GM23338 (cell line): ENCODE measurements around the gene RAB3A. TPM values are rescaled to one million over a fixed set of nuclear protein-coding genes. Genes with fewer than 3 reads are reported as not detected.

Experiments used
- ATAC-seq: fragments of 200-7000 bp; cut with Tn5 transposase; 3 replicates; pipeline ENCODE4 v1.9.1; 2020
- DNase-seq: peaks from one replicate; pipeline ENCODE4 v3.0.0-alpha.2; 2015; ENCODE audit warnings: low spot score
- H2AFZ ChIP-seq: fragments of 200-600 bp; sonication (generic); 2 replicates; pipeline ENCODE4 v1.8.0; 2016; ENCODE audit warnings: antibody characterized with exemption, mild to moderate bottlenecking, moderate library complexity
- H3F3A ChIP-seq: fragments of 200-600 bp; sonication (generic); replicated peaks from 2 replicates; pipeline ENCODE4 v1.8.0; 2017; ENCODE audit warnings: antibody characterized with exemption, mixed run types, low read depth
- H3K27ac ChIP-seq: fragments of 200-600 bp; sonication (generic); 2 replicates; pipeline ENCODE4 v1.6.1; 2016; ENCODE audit warnings: low read depth
- H3K27me3 ChIP-seq: fragments of 200-600 bp; sonication (generic); 2 replicates; pipeline ENCODE4 v1.8.0; 2016; ENCODE audit warnings: mild to moderate bottlenecking, mixed run types, moderate library complexity; ENCODE audit not compliant: insufficient read depth
- H3K36me3 ChIP-seq: fragments of 200-600 bp; sonication (generic); 2 replicates; pipeline ENCODE4 v1.8.0; 2016; ENCODE audit warnings: mild to moderate bottlenecking; ENCODE audit not compliant: insufficient read depth
- H3K4me1 ChIP-seq: fragments of 200-600 bp; sonication (generic); 2 replicates; pipeline ENCODE4 v1.8.0; 2016; ENCODE audit warnings: mild to moderate bottlenecking, moderate library complexity; ENCODE audit not compliant: insufficient read depth
- H3K4me2 ChIP-seq: fragments of 200-600 bp; sonication (generic); 2 replicates; pipeline ENCODE4 v1.7.1; 2017; ENCODE audit warnings: mixed run types
- H3K4me3 ChIP-seq: fragments of 200-600 bp; sonication (generic); 2 replicates; pipeline ENCODE4 v1.6.1; 2016; ENCODE audit warnings: mixed run types
- H3K79me2 ChIP-seq: fragments of 200-600 bp; sonication (generic); replicated peaks from 2 replicates; pipeline ENCODE4 v1.8.0; 2017; ENCODE audit warnings: mild to moderate bottlenecking; ENCODE audit not compliant: insufficient read depth
- H3K9me2 ChIP-seq: fragments of 200-600 bp; sonication (generic); 2 replicates; pipeline ENCODE4 v1.8.0; 2017; ENCODE audit not compliant: insufficient read depth
- H4K20me1 ChIP-seq: fragments of 200-600 bp; sonication (generic); replicated peaks from 2 replicates; pipeline ENCODE4 v1.8.0; 2017; ENCODE audit warnings: mild to moderate bottlenecking; ENCODE audit not compliant: insufficient read depth
- H3K27ac Mint-ChIP-seq: 2 replicates; pipeline ENCODE4 v1.8.0; 2020; ENCODE audit warnings: inconsistent platforms, mild to moderate bottlenecking, moderate library complexity, mixed read lengths
- H3K27me3 Mint-ChIP-seq: 3 replicates; pipeline ENCODE4 v1.8.0; 2022; ENCODE audit warnings: low read depth, mild to moderate bottlenecking, moderate library complexity, mixed read lengths, inconsistent platforms; ENCODE audit not compliant: insufficient read depth, poor library complexity
- H3K36me3 Mint-ChIP-seq: 3 replicates; pipeline ENCODE4 v1.8.0; 2021; ENCODE audit warnings: low read depth, mild to moderate bottlenecking, inconsistent platforms, moderate library complexity, mixed read lengths
- H3K4me1 Mint-ChIP-seq: 3 replicates; pipeline ENCODE4 v1.8.0; 2020; ENCODE audit warnings: mild to moderate bottlenecking, inconsistent platforms, mixed read lengths
- H3K4me3 Mint-ChIP-seq: 3 replicates; pipeline ENCODE4 v1.8.0; 2021; ENCODE audit warnings: moderate library complexity, mild to moderate bottlenecking, inconsistent platforms, mixed read lengths
- H3K9me3 Mint-ChIP-seq: 3 replicates; pipeline ENCODE4 v1.8.0; 2020; ENCODE audit warnings: moderate library complexity, mild to moderate bottlenecking, inconsistent platforms, mixed read lengths
- CREB1 ChIP-seq: fragments of 250-450 bp; sonication (Bioruptor Pico); IDR thresholded peaks from 2 replicates; pipeline ENCODE4 v1.5.0; 2020; ENCODE audit warnings: low read depth, mild to moderate bottlenecking, moderate library complexity
- CTCF ChIP-seq, 2 experiments: fragments of 200-600 bp in 1 of 2; sonication (generic) in 1 of 2; conservative IDR thresholded peaks; 2 replicates each; pipeline versions ENCODE4 v1.5.1 to v1.6.1; 2016 to 2017; ENCODE audit warnings: antibody characterized with exemption in 2 of 2, low read depth in 2 of 2, mild to moderate bottlenecking in 2 of 2, moderate library complexity in 1 of 2
- ETS1 ChIP-seq: IDR thresholded peaks from 2 replicates; pipeline ENCODE4 v1.6.1; 2016; ENCODE audit warnings: antibody characterized with exemption
- EZH2 ChIP-seq: fragments of 200-600 bp; sonication (generic); IDR thresholded peaks from one replicate; pipeline ENCODE4 v1.8.0; 2017; ENCODE audit warnings: antibody characterized with exemption, mild to moderate bottlenecking, low read depth; ENCODE audit not compliant: unreplicated experiment
- EZH2phosphoT487 ChIP-seq: fragments of 200-600 bp; sonication (generic); IDR thresholded peaks from one replicate; pipeline ENCODE4 v1.8.1; 2018; ENCODE audit warnings: antibody characterized with exemption; ENCODE audit not compliant: unreplicated experiment
- JUNB ChIP-seq: IDR thresholded peaks from one replicate; pipeline ENCODE4 v1.6.1; 2016; ENCODE audit warnings: antibody characterized with exemption; ENCODE audit not compliant: unreplicated experiment
- NANOG ChIP-seq: IDR thresholded peaks from 2 replicates; pipeline ENCODE4 v1.6.1; 2016; ENCODE audit warnings: antibody characterized with exemption, borderline replicate concordance
- POLR2AphosphoS5 ChIP-seq: IDR thresholded peaks from 2 replicates; pipeline ENCODE4 v1.6.1; 2016; ENCODE audit warnings: antibody characterized with exemption, low read depth
- REST ChIP-seq: IDR thresholded peaks from one replicate; pipeline ENCODE4 v1.6.1; 2018; ENCODE audit warnings: antibody characterized with exemption; ENCODE audit not compliant: unreplicated experiment
- STAT1 ChIP-seq: IDR thresholded peaks from one replicate; pipeline ENCODE4 v1.6.1; 2016; ENCODE audit warnings: antibody characterized with exemption; ENCODE audit not compliant: unreplicated experiment
- ZNF114 ChIP-seq: fragments of 250-450 bp; sonication (Bioruptor Pico); IDR thresholded peaks from 2 replicates; pipeline ENCODE4 v1.5.0; 2020; ENCODE audit warnings: mild to moderate bottlenecking, moderate library complexity
- ZNF331 ChIP-seq: fragments of 250-450 bp; sonication (Bioruptor Pico); IDR thresholded peaks from 2 replicates; pipeline ENCODE4 v1.5.0; 2020; ENCODE audit warnings: low read depth, mild to moderate bottlenecking, moderate library complexity
- ZNF462 ChIP-seq: fragments of 250-450 bp; sonication (Bioruptor Pico); IDR thresholded peaks from 2 replicates; pipeline ENCODE4 v1.5.0; 2020; ENCODE audit warnings: mild to moderate bottlenecking, moderate library complexity
- polyA plus RNA-seq: library from polyadenylated mRNA; unstranded; fragments of >200 nt; fragmentation: Nextera tagmentation; extraction: Ambion mirVana; gene quantifications from 2 replicates; pipeline ENCODE4 v1.2.1, GENCODE V29; 2016
- total RNA-seq: library from RNA; depleted of rRNA; stranded (reverse); fragments of >200 nt; shearing (Covaris generic); gene quantifications from 2 replicates; pipeline ENCODE4 v1.2.3, GENCODE V29; 2014

Gene RAB3A
- total and polyA plus RNA-seq, 2 experiments from 2014 or later = 9.7 to 20.3 TPM

GRCh38 chr19:18239303-18239702, 35.5 kb upstream of the RAB3A start:
- H3K4me2 ChIP-seq = no peak overlapping the region
- H4K20me1 ChIP-seq = no peaks in the 10 kb centered on the region; the same call in 1 of the 2 replicates
- no peaks in the 10 kb centered on the region for H3K36me3 Mint-ChIP-seq
- no peaks in the 10 kb centered on the region for H3K9me2 ChIP-seq
- H3K27ac ChIP-seq = no peak overlapping the region
- no peak overlapping the region for H2AFZ ChIP-seq
- no peak for TF ChIP-seq EZH2phosphoT487
- no peak for TF ChIP-seq POLR2AphosphoS5
- no peak for TF ChIP-seq STAT1
- no peak for TF ChIP-seq EZH2
- no peak for TF ChIP-seq NANOG
- peak; percentile 43; the same call in 1 of the 2 replicates for TF ChIP-seq CREB1 (CRISPR knock-in tag)
- no peak for TF ChIP-seq JUNB
- no peak for TF ChIP-seq ZNF114 (CRISPR knock-in tag)
- no peak for TF ChIP-seq ETS1
- no peak for TF ChIP-seq ZNF331 (CRISPR knock-in tag)
- TF ChIP-seq ZNF462 (CRISPR knock-in tag) = no peak
- TF ChIP-seq REST = peak; percentile 95
- TF ChIP-seq CTCF (conservative IDR thresholded peaks at IDR 0.05; ENCODE audit: low read depth in 2 of 2) = no peak
- H3K79me2 ChIP-seq = no peaks in the 10 kb centered on the region
- peaks cover 17% of the 10 kb centered on the region for H3K27me3 Mint-ChIP-seq
- H3K4me3 ChIP-seq = no peak overlapping the region
- no peaks in the 10 kb centered on the region for H3K27me3 ChIP-seq
- no peaks in the 10 kb centered on the region for H3K36me3 ChIP-seq
- no peaks in the 10 kb centered on the region; the same call in 2 of the 3 replicates for H3K4me1 Mint-ChIP-seq
- H3K4me3 Mint-ChIP-seq = no peak overlapping the region
- H3K9me3 Mint-ChIP-seq = no peaks in the 10 kb centered on the region; the same call in 2 of the 3 replicates
- H3F3A ChIP-seq = peaks cover 4% of the 10 kb centered on the region; the same call in 1 of the 2 replicates
- peak; percentile 74 for DNase-seq
- ATAC-seq = peak; percentile 71
- H3K4me1 ChIP-seq = no peaks in the 10 kb centered on the region
- H3K27ac Mint-ChIP-seq = no peak overlapping the region
